Stimulated activated naive CD4-positive, alpha-beta T cell treated with Interleukin-2 at 50 U/mL for 16 hours (primary cell): ENCODE data around the gene CMPK2.

ENCODE experiments used
- DNase-seq: peaks from one replicate; lab custom pipeline; 2025; lab: John Stamatoyannopoulos, UW

The CMPK2 gene

GRCh38 chr2:6841537-6842287, 24.0 kb downstream of the CMPK2 start:
- no peak for DNase-seq

DNA sequence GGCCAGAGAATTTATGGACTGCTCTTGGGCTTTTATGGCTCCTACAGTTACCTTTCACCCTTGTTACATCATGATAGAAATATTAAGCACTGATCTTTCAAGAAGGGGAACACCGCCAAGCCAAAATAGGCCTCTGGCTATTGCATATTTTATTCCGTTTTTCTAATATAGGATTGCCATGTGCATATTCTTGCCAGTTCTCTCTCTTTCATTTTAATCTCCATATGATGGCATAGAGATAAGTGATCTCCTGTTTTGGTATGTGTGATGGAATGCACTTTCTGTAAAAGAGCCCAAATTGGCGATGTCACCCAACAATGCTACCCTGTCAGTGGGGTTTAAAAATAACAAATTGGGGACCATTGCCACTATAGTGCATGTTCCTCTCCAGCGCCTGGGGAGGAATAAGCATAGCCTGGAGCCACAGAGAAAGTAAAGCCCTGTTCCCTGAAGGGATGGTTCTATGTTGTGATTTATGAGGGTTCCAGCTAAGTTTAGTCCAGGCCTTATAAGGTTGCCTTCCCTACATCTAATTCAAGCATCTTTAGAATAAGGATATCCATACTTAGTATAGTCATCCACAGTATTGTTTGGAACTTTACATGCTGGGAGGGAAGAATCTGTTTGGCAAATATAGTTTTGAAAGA, 26.9 kb downstream of the CMPK2 start:
- no peak for DNase-seq

DNA sequence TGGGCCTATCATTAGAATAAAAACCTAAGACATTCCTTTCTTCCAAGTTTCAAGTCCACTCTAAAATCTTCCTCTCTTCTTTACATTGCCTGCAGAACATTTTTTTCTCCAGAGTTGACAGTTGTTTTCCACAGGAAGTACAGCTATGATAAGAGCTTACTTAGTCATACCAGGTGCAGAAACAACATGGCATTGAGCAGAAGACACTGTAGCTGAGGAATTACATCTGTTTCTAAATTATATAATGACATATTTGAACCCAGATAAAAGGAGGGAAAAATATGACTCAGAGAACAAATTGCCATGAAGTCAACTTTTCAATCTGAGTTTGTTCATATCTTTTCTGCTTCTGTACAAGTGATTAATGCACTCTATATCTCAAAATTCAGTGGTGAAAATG, 30.2 kb downstream of the CMPK2 start:
- DNase-seq = no peak

DNA sequence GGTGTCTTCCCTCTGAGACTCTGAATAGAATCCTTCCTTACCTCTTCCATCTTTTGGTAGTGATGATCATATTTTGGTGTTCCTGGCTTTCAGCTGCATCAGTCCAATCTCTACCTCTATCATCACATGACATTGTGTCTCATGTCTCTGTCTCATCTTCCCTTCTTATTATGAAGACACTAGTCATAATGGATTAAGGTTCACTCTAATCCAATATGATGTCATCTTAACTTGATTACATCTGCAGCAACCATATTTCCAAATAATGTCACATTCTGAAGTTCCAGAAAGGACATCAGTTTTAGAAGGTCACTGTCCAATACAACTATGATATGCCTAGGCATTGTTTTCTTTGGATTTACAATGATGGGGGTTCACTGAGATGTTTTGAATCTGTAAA, 31.5 kb downstream of the CMPK2 start:
- no peak for DNase-seq

GRCh38 chr2:6833300-6833604, 32.5 kb downstream of the CMPK2 start:
- DNase-seq = no peak

- no peak for DNase-seq
These were observed 33.0 kb downstream of the CMPK2 start for GRCh38 chr2:6832596-6833299.

GRCh38 chr2:6831229-6831628, 34.5 kb downstream of the CMPK2 start:
- DNase-seq = no peak

DNA sequence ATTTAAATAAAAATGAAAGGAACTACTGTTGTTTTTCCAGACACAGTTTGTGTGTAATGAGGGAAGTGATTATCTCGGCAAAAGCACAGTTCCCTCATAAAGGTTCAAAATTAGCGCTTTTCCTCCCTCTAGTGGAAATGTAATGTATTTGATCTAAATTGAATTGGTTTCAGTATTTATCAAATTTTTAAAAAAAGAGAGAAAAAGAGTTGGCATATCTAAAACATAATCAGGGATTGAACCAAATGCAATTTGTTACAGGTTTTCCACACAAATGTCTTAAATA, 37.5 kb downstream of the CMPK2 start:
- no peak for DNase-seq

GRCh38 chr2:6827566-6828298, 38.0 kb downstream of the CMPK2 start:
- no peak for DNase-seq

DNA sequence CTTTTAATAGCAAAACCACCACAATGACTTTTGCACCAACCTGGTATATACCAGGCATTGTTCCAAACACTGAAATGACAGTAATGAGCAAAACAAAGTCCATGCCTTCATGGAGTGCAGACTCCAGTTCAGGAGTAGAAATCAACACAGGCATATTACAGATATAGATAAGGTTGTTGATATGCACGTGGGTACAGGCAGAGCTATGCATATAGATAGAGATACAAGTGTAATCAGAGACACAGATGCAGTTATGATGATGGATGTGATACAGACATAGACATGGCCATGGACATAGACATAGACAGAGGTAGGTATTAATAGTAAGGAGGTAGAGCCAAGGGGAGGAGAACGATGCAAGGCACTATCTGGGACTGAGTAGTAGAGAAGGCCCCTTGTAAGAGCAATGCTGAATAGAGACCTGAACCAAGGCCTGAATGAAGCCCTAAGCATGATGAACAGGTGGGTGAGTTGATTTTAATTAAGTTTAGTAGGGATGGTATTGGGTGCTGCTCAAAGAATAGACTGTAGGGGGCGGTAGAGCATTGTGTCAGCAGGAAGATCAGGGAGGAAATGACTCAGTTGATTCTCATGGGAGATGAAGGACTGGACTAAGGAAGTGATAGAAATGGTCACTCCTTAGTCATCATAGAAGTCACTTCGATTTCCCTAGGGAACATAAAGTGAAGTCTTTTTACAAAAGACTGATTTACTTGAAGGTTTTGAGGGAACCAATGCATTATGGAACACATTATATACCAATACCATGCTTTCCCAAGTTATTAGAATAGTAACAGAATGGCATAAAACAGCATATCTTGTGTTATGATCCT, 39.4 kb downstream of the CMPK2 start:
- peak; percentile 16 for DNase-seq

DNA sequence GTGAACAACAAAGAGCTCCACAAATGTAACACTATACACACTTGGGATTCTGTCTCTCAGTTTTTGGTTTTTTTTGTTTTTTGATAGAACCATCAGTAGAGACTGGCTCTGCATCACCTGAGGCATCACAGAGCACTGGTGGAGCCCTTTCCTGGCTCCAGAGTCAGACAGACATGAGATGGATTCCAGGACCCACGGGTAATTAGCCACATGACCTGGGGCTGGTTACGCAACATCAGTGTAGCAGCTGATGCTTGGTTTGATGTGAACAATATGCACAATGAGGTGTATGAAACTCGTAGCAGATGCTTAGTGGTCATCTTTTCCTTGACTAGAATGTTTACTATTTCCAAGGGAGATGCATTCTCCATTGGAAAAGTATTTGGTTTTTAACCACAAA, 40.7 kb downstream of the CMPK2 start:
- no peak for DNase-seq

DNA sequence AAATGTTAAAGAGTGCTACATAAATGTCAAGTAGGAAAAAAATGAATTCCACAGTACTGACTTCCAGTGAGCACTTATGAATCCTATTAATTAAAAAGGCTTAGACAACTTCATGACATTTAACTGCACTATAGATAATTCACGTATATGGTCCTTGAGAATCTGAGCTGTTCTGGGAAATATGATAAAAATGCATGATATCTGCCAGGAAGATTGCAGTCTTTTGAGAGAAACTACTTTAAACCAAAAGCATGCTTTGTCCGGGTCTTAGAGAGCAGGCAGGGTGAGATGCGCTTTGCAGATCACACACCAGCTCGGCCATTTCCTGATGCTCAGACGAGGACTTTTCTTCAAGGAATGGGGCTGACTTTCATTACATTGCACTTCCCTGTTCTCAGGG, 42.6 kb downstream of the CMPK2 start:
- no peak for DNase-seq

DNA sequence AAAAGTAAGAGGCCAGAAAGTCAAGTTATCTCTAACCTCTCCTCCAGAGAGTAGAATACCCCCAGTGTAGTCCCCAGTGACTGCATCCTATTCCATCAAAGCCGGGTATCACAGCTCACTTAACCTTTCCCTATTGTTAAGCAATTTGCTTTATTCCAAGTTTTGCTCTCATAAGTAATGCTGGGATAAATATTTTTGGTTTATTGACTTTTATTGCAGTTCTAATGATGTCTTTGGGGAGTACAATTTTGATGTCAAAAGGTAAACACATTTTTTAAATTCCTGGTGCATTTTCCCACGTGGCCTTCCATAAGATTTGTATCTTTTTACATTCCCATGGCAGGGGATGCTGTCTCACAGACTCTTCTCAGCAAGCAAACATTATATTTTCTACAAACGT, 43.3 kb downstream of the CMPK2 start:
- no peak for DNase-seq

DNA sequence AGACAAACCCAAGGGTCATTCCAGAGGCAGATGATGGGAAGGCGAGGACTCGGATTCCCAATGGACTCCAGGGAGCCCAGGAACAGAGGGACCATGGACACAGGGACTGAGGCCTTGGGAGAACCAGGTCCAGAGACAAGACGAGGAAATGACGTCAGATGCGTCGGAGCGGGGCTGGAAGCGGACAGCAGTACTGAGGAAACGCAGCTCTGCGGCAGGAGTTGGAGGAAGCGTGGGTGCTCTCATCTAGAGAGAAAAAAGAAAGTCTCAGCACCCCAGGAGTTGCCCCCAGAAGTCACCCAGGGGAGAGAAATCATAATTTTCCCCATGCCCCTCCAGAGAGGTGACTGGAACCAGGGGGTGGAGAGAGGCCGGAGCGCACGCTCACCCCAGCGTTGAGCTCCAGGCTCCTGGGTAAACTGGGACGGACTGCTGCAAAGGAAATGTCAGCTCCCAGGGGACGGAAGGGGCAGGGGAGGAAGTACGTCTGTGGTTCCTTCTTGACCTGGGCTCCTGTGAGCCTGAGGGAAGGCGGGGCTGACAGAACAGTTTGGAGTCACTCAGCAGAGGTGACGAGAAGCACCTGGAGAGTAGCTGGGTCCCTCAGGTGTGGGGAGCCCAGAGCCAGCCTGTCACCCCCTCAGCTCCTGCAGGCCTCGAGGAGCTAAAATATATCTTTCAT, 44.7 kb downstream of the CMPK2 start:
- DNase-seq = no peak

- DNase-seq = no peak
These were observed 45.5 kb downstream of the CMPK2 start for GRCh38 chr2:6820236-6820635.

DNA sequence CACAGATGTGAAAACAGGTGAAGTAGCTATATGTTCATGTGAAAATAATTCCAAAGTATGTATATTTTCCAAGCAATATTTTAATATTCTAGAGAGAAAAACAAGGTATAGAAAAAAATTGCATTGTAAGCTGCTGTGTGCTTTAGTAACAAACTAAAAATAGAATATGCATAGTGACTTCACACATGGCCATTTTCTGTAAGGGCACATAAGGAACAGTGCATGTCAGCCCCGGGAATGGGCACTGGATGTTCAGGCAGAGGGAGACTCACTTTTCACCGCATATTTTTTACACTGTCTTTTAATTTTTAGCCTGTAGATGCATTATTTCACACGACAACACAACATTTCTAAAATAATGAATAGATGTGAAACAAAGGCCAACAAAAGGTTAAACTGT, 46.0 kb downstream of the CMPK2 start:
- DNase-seq = no peak

DNA sequence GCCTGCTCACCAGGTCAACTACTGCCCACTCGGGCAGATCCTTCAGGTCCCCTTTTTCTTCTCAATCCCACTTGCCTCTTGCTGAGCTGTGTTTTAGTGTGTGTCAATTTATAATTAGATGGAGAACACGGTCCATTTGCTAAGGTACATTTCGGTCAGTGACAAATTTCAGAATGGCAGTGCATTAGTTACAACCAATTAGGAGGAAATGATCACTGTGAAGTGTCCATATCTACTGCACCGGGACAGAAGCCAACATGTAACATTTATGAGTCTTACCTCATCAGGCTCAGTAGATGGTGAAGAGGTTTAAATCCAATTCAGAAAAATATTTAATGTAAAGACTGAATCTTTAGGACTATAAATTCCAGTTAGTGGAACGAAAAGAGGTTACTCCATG, 47.7 kb downstream of the CMPK2 start:
- no peak for DNase-seq

- no peak for DNase-seq
These were observed 50.8 kb downstream of the CMPK2 start for GRCh38 chr2:6814869-6815268.

- no peak for DNase-seq
These were observed 51.4 kb downstream of the CMPK2 start for GRCh38 chr2:6814312-6814711.

- no peak for DNase-seq
These were observed 52.1 kb downstream of the CMPK2 start for GRCh38 chr2:6813573-6813972.

DNA sequence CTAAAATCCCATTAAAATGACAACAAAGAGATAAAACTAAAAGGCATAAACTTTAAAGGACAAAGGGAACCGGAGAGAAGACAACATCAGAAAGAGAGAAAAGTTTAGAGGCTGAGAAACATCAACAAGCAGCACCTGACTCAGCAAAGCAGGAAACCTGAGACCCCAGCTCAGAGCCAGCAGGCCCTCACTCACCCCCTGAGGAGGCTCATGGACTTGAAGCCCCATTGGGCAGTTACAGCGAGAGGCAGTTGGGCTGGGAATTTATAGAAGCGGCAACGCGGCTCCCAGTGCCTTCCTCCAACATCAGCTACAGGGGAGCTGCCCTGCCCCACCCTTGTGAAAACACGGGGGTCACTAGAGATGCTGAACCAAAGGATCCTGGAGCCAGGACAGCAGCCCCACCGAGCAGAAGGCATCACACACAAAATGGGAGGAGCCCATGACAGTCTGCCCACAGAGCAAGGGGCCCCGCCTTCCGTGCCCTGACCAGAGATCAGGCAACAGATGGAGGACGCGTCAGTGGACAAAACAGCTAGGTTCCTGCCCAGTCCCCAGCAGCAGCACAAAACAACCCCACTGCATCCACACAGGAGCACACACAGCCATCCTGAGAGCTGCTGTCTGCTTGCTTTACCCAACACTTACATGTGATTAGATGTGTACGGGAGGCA, 52.7 kb downstream of the CMPK2 start:
- DNase-seq = no peak
